GM19238 (cell line): Measurements from ENCODE around the gene HSPG2.
"Not testable (repeated sequence)": the region's sequence is repeated elsewhere in the genome, so short reads cannot be mapped to it uniquely, and the experiment has no call there.

Experiments used
- DNase-seq: peaks from one replicate; pipeline ENCODE4 v3.0.0; 2011; ENCODE audit warnings: low spot score; ENCODE audit not compliant: insufficient read length

HSPG2 gene

GRCh38 chr1:21955501-21956281 lies 18.6 kb upstream of the HSPG2 start:
- no peak for DNase-seq

GRCh38 chr1:21955058-21955457 lies 17.9 kb upstream of the HSPG2 start:
- DNase-seq, result no peak

GRCh38 chr1:21952786-21953520 lies 15.8 kb upstream of the HSPG2 start:
- DNase-seq, result no peak

GRCh38 chr1:21951226-21951870 lies 14.2 kb upstream of the HSPG2 start:
- no peak for DNase-seq

- DNase-seq, result no peak
Measured at GRCh38 chr1:21950734-21951133, 13.6 kb upstream of the HSPG2 start.

GRCh38 chr1:21946836-21947587 lies 9.9 kb upstream of the HSPG2 start:
- no peak for DNase-seq

GRCh38 chr1:21944733-21945073 lies 7.6 kb upstream of the HSPG2 start:
- no peak for DNase-seq

- DNase-seq, result not testable (repeated sequence)
Measured at GRCh38 chr1:21942959-21943640, 6.0 kb upstream of the HSPG2 start.

- no peak for DNase-seq
Measured at GRCh38 chr1:21942464-21942863, 5.4 kb upstream of the HSPG2 start.

GRCh38 chr1:21941370-21941769 lies 4.3 kb upstream of the HSPG2 start:
- DNase-seq, result no peak

- DNase-seq, result no peak
Measured at GRCh38 chr1:21940492-21940891, 3.4 kb upstream of the HSPG2 start.

GRCh38 chr1:21939650-21940374 lies 2.7 kb upstream of the HSPG2 start:
- no peak for DNase-seq

- DNase-seq, result no peak
Measured at GRCh38 chr1:21938732-21939538, 1.8 kb upstream of the HSPG2 start.

- DNase-seq, result peak; percentile 66
Measured at GRCh38 chr1:21937372-21938121, 437 bp upstream of the HSPG2 start.

- DNase-seq, result no peak
Measured at GRCh38 chr1:21936366-21937031, 611 bp downstream of the HSPG2 start.

- no peak for DNase-seq
Measured at GRCh38 chr1:21935891-21936365, 1.2 kb downstream of the HSPG2 start.

- no peak for DNase-seq
Measured at GRCh38 chr1:21935393-21935804, 1.7 kb downstream of the HSPG2 start.
